ENCODE data around the gene QRICH1. TPM values are rescaled to one million over a fixed set of nuclear protein-coding genes. Genes with fewer than 3 reads are reported as not detected.

QRICH1 gene
- polyA plus RNA-seq, 3 donors: 9.3 to 150 (median 16.1) TPM

DNA sequence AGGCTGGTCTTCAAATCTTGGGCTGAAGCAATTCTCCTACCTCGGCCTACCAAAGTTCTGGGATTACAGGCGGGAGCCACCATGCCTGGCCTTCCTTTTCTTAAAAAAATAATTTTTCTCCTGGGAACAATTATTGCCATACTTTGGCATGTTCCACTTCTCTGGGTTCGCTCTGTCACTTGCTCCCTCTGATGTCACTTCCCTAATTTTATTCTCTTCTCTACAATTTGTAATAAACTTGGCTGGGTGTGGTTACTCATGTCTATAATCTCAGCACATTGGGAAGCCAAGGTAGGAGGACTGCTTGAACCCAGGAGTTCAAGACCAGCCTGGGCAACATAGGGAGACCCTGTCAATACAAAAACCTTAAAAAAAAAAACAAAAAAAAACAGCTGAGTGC, 58.6 kb downstream of the QRICH1 start:
- intact Hi-C loops (cut with micrococcal nuclease): no loop called here
- no peak overlapping the region for H3K4me3 Mint-ChIP-seq
- Histone ChIP-seq H3K36me3 (replicated peaks in 1 of 2; ENCODE audit: control insufficient read depth in 1 of 2, insufficient read depth in 2 of 2, low read length in 2 of 2) (peaks cover 57 to 79% of the 10 kb centered on the region in 2 donors), H3K4me3 (replicated peaks in 1 of 3; ENCODE audit: low read depth in 2 of 3, low read length in 3 of 3) (no peak overlapping the region), H3K9ac (ENCODE audit: insufficient read depth, low read length, poor library complexity, severe bottlenecking) (no peak overlapping the region), H3K27ac (ENCODE audit: low read depth in 1 of 2, low read length in 2 of 2) (peak overlapping the region; percentile 27 to 68), H3K9me3 (replicated peaks in 1 of 2; ENCODE audit: control insufficient read depth in 1 of 2, insufficient read depth in 1 of 2, low read length in 2 of 2) (no peaks in the 10 kb centered on the region), H3K4me2 (replicated peaks; ENCODE audit: extremely low read depth, low read length, poor library complexity, severe bottlenecking) (no peak overlapping the region), H3K79me2 (ENCODE audit: insufficient read depth, low read length) (no peaks in the 10 kb centered on the region), H2AFZ (ENCODE audit: insufficient read depth, low read depth, low read length, poor library complexity, severe bottlenecking) (no peak overlapping the region), H3K27me3 (ENCODE audit: control insufficient read depth in 2 of 2, insufficient read depth in 2 of 2, low read length in 2 of 2) (no peaks in the 10 kb centered on the region), H3K4me1 (ENCODE audit: control insufficient read depth in 1 of 2, insufficient read depth in 2 of 2, low read length in 2 of 2) (peaks cover 11 to 12% of the 10 kb centered on the region in 2 donors), H4K20me1 (ENCODE audit: insufficient read depth, low read length) (no peaks in the 10 kb centered on the region)
- WGBS (ENCODE audit: insufficient coverage): 100% methylated on average over 2 of the region's 3 CpGs
- peaks cover 60 to 98% of the 10 kb centered on the region in 2 donors for H3K36me3 Mint-ChIP-seq
- TF ChIP-seq, protein P1, sequence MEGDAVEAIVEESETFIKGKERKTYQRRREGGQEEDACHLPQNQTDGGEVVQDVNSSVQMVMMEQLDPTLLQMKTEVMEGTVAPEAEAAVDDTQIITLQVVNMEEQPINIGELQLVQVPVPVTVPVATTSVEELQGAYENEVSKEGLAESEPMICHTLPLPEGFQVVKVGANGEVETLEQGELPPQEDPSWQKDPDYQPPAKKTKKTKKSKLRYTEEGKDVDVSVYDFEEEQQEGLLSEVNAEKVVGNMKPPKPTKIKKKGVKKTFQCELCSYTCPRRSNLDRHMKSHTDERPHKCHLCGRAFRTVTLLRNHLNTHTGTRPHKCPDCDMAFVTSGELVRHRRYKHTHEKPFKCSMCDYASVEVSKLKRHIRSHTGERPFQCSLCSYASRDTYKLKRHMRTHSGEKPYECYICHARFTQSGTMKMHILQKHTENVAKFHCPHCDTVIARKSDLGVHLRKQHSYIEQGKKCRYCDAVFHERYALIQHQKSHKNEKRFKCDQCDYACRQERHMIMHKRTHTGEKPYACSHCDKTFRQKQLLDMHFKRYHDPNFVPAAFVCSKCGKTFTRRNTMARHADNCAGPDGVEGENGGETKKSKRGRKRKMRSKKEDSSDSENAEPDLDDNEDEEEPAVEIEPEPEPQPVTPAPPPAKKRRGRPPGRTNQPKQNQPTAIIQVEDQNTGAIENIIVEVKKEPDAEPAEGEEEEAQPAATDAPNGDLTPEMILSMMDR (IDR thresholded peaks at IDR 0.05): no peak
- peak overlapping the region; percentile 80 to 92 (median 82) for H3K27ac Mint-ChIP-seq
- no peaks in the 10 kb centered on the region for H3K27me3 Mint-ChIP-seq (ENCODE audit: low read depth in 3 of 3)
- no peaks in the 10 kb centered on the region for H3K9me3 Mint-ChIP-seq
- peak; percentile 34 to 57 (median 43) for DNase-seq
- peaks cover 15% of the 10 kb centered on the region for H3K4me1 Mint-ChIP-seq

DNA sequence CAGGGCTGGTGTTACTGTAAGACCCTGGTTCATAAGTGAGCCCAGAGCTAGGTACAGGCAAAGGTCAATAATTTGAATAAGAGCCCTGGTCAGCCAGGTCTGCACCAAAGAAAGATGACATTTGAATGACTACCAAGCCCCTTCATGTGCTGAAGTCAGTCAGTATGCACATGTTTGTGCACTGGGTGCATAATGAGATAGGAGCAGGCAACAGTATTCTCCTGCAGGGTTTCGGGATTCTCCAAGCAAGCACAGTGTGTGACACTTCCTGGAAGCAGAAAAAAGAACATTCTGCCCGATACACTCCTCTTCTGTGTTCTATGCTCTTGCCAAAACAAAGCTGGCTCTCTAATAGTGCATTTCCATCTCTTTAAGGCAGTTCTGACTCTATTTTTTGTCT, 59.2 kb downstream of the QRICH1 start:
- H3K4me2 ChIP-seq (replicated peaks; ENCODE audit: extremely low read depth, low read length, poor library complexity, severe bottlenecking): no peak overlapping the region
- no peak overlapping the region for H2AFZ ChIP-seq (ENCODE audit: insufficient read depth, low read depth, low read length, poor library complexity, severe bottlenecking)
- TF ChIP-seq, protein P1 (IDR thresholded peaks at IDR 0.05): no peak
- no peaks in the 10 kb centered on the region for H3K27me3 Mint-ChIP-seq (ENCODE audit: low read depth in 3 of 3)
- H3K27me3 ChIP-seq (ENCODE audit: control insufficient read depth in 2 of 2, insufficient read depth in 2 of 2, low read length in 2 of 2): no peaks in the 10 kb centered on the region
- H3K79me2 ChIP-seq (ENCODE audit: insufficient read depth, low read length): no peaks in the 10 kb centered on the region
- H3K4me1 ChIP-seq (ENCODE audit: control insufficient read depth in 1 of 2, insufficient read depth in 2 of 2, low read length in 2 of 2): peaks cover 12 to 14% of the 10 kb centered on the region in 2 donors
- peaks cover 56 to 77% of the 10 kb centered on the region in 2 donors for H3K36me3 ChIP-seq (replicated peaks in 1 of 2; ENCODE audit: control insufficient read depth in 1 of 2, insufficient read depth in 2 of 2, low read length in 2 of 2)
- H3K4me3 Mint-ChIP-seq: no peak overlapping the region
- intact Hi-C loops (cut with micrococcal nuclease): loop anchor here in 1 of 2 donors (5.0 kb wide), 1 partner anchor 63 kb away; no protein-coding TSS in a partner anchor
- WGBS (ENCODE audit: insufficient coverage): 100% methylated on average over 1 of the region's 2 CpGs
- H3K36me3 Mint-ChIP-seq: peaks cover 60 to 95% of the 10 kb centered on the region in 2 donors
- peak overlapping the region in 1 of 2 donors; percentile 68 for H3K27ac ChIP-seq (ENCODE audit: low read depth in 1 of 2, low read length in 2 of 2)
- no peaks in the 10 kb centered on the region for H4K20me1 ChIP-seq (ENCODE audit: insufficient read depth, low read length)
- no peak overlapping the region for H3K9ac ChIP-seq (ENCODE audit: insufficient read depth, low read length, poor library complexity, severe bottlenecking)
- no peaks in the 10 kb centered on the region for H3K9me3 Mint-ChIP-seq
- peaks cover 16% of the 10 kb centered on the region for H3K4me1 Mint-ChIP-seq
- H3K4me3 ChIP-seq (replicated peaks in 1 of 3; ENCODE audit: low read depth in 2 of 3, low read length in 3 of 3): no peak overlapping the region
- no peak for DNase-seq
- H3K27ac Mint-ChIP-seq: peak overlapping the region in 6 of 7 donors; percentile 72 to 92 (median 82)
- no peaks in the 10 kb centered on the region for H3K9me3 ChIP-seq (replicated peaks in 1 of 2; ENCODE audit: control insufficient read depth in 1 of 2, insufficient read depth in 1 of 2, low read length in 2 of 2)

Data from CD14-positive monocyte (primary cell).